Ishikawa (cell line): Measurements from ENCODE around the gene PFAS.

Experiments used
- CEBPB ChIP-seq: IDR thresholded peaks from 2 replicates; pipeline ENCODE4 v1.6.1; 2012
- CREB1 ChIP-seq: IDR thresholded peaks from 2 replicates; pipeline ENCODE4 v1.6.1; 2012; ENCODE audit warnings: low read depth
- EGR1 ChIP-seq: IDR thresholded peaks from 2 replicates; pipeline ENCODE4 v1.6.1; 2012
- EP300 ChIP-seq: IDR thresholded peaks from 2 replicates; pipeline ENCODE4 v1.6.1; 2012; ENCODE audit warnings: borderline replicate concordance
- FOXM1 ChIP-seq: IDR thresholded peaks from 2 replicates; pipeline ENCODE4 v1.6.1; 2012; ENCODE audit warnings: low read depth, borderline replicate concordance
- MAX ChIP-seq: IDR thresholded peaks from 2 replicates; pipeline ENCODE4 v1.6.1; 2012
- NFIC ChIP-seq: IDR thresholded peaks from 2 replicates; pipeline ENCODE4 v1.6.1; 2012
- RAD21 ChIP-seq: IDR thresholded peaks from 2 replicates; pipeline ENCODE4 v1.6.1; 2012; ENCODE audit warnings: low read depth
- REST ChIP-seq: IDR thresholded peaks from 2 replicates; pipeline ENCODE4 v1.6.1; 2012; ENCODE audit warnings: low read depth, mild to moderate bottlenecking
- TAF1 ChIP-seq: IDR thresholded peaks from 2 replicates; pipeline ENCODE4 v1.6.1; 2012; ENCODE audit warnings: low read depth, mild to moderate bottlenecking
- TCF12 ChIP-seq: IDR thresholded peaks from 2 replicates; pipeline ENCODE4 v1.6.1; 2012; ENCODE audit warnings: low read depth
- TEAD4 ChIP-seq: IDR thresholded peaks from 2 replicates; pipeline ENCODE4 v1.6.1; 2012
- USF1 ChIP-seq: IDR thresholded peaks from 2 replicates; pipeline ENCODE4 v1.6.1; 2012
- YY1 ChIP-seq: IDR thresholded peaks from 2 replicates; pipeline ENCODE4 v1.6.1; 2012; ENCODE audit warnings: low read depth
- ZBTB7A ChIP-seq: IDR thresholded peaks from 2 replicates; pipeline ENCODE4 v1.6.1; 2012; ENCODE audit warnings: low read depth

The PFAS gene

GRCh38 chr17:8266648-8267479 lies 17.8 kb downstream of the PFAS start:
- TF ChIP-seq TEAD4, result no peak
- no peak for TF ChIP-seq YY1
- TF ChIP-seq NFIC, result no peak
- no peak for TF ChIP-seq CREB1
- TF ChIP-seq MAX, result no peak
- TF ChIP-seq TAF1, result no peak
- no peak for TF ChIP-seq EGR1
- no peak for TF ChIP-seq REST
- no peak for TF ChIP-seq FOXM1

- TF ChIP-seq EGR1 (no peak), TEAD4 (no peak), NFIC (no peak), EP300 (no peak), TCF12 (no peak)
Observed at GRCh38 chr17:8267480-8268147, 18.5 kb downstream of the PFAS start.

- TF ChIP-seq MAX, result no peak
- TF ChIP-seq NFIC, result no peak
- TF ChIP-seq TEAD4, result no peak
- no peak for TF ChIP-seq ZBTB7A
- no peak for TF ChIP-seq CEBPB
- no peak for TF ChIP-seq TAF1
- no peak for TF ChIP-seq EGR1
- no peak for TF ChIP-seq FOXM1
- TF ChIP-seq REST, result no peak
- no peak for TF ChIP-seq EP300
- TF ChIP-seq USF1, result no peak
- no peak for TF ChIP-seq RAD21
- TF ChIP-seq TCF12, result no peak
- TF ChIP-seq YY1, result no peak
- no peak for TF ChIP-seq CREB1
Observed at GRCh38 chr17:8268550-8269298, 19.6 kb downstream of the PFAS start.

GRCh38 chr17:8272421-8272820 lies 23.3 kb downstream of the PFAS start:
- no peak for TF ChIP-seq YY1
- no peak for TF ChIP-seq EGR1
- TF ChIP-seq CREB1, result no peak
- TF ChIP-seq MAX, result no peak
- no peak for TF ChIP-seq NFIC
- TF ChIP-seq TCF12, result no peak
- no peak for TF ChIP-seq CEBPB
- no peak for TF ChIP-seq TAF1
- no peak for TF ChIP-seq REST
- TF ChIP-seq EP300, result no peak
- no peak for TF ChIP-seq ZBTB7A
- TF ChIP-seq FOXM1, result no peak
- TF ChIP-seq USF1, result no peak
- TF ChIP-seq TEAD4, result no peak
- TF ChIP-seq RAD21, result no peak
